ENCODE measurements around the gene PHEX.

The PHEX gene

GRCh38 chrX:21993265-21993664 is 38.9 kb upstream of the PHEX start:
- TF ChIP-seq CTCF (conservative IDR thresholded peaks at IDR 0.05; ENCODE audit: low read depth), result no peak
- ChIA-PET CTCF (no interaction called here), POLR2A (ENCODE audit: low non-redundant PET) (no interaction called here)
- no peak for DNase-seq (ENCODE audit: low spot score)
- H3K27ac ChIP-seq, result no peak overlapping the region

DNA sequence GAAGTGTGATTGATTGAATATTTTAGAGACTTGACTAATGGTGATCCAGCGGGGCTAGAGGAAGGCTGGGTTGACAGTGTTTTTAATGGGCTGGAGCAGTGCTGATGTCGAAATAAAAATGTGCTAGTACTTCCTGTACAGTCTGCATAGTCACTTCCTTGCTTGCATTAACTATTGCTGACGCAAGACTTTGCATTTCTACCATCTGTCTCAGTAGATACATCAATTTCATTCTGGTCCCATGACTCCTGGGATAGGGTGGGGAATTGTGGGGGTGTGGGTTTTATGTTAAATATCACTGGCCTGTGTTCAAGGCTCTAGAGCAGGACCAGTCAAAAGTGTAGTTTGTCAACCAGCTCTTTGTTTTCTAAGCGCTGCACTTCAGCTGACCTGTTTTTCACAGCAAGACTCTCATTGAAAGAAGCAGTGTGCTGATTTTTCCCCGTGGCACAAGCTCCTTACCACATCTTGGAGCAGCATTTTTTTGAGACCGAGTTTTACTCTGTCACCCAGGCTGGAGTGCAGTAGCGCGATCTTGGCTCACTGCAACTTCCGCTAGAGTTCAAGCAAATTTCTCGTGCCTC is 35.2 kb upstream of the PHEX start:
- DNase-seq (ENCODE audit: low spot score), result peak; percentile 36
- CTCF ChIA-PET, result no interaction called here
- peak overlapping the region; percentile 59 for H3K27ac ChIP-seq
- TF ChIP-seq CTCF (conservative IDR thresholded peaks at IDR 0.05; ENCODE audit: low read depth), result no peak
- POLR2A ChIA-PET (ENCODE audit: low non-redundant PET), result no interaction called here

GRCh38 chrX:21998037-21998436 is 34.1 kb upstream of the PHEX start:
- ChIA-PET CTCF (no interaction called here), POLR2A (ENCODE audit: low non-redundant PET) (no interaction called here)
- no peak for DNase-seq (ENCODE audit: low spot score)
- TF ChIP-seq CTCF (conservative IDR thresholded peaks at IDR 0.05; ENCODE audit: low read depth), result no peak
- H3K27ac ChIP-seq, result no peak overlapping the region

DNA sequence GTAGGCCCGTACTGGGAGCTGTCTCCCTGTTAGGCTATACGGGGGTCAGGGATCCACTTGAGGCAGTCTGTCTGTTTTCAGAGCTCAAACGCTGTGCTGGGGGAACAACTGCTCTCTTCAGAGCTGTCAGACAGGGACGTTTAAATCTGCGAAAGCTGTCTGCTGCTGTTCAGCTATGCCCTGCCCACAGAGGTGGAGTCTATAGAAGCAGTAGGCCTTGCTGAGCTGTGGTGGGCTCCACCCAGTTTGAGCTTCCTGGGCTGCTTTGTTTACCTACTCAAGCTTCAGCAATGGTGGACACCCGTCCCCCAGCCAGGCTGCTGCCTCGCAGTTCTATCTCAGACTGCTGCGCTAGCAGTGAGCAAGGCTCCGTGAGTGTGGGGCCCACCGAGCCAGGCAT is 27.3 kb upstream of the PHEX start:
- DNase-seq (ENCODE audit: low spot score), result no peak
- ChIA-PET POLR2A (ENCODE audit: low non-redundant PET) (no interaction called here), CTCF (no interaction called here)
- no peak for TF ChIP-seq CTCF (conservative IDR thresholded peaks at IDR 0.05; ENCODE audit: low read depth)
- H3K27ac ChIP-seq, result no peak overlapping the region

- TF ChIP-seq CTCF (conservative IDR thresholded peaks at IDR 0.05; ENCODE audit: low read depth), result no peak
- no peak overlapping the region for H3K27ac ChIP-seq
- ChIA-PET POLR2A (ENCODE audit: low non-redundant PET) (no interaction called here), CTCF (no interaction called here)
- no peak for DNase-seq (ENCODE audit: low spot score)
Measured at GRCh38 chrX:22012051-22012450, 20.1 kb upstream of the PHEX start.

- no peak for DNase-seq (ENCODE audit: low spot score)
- ChIA-PET POLR2A (ENCODE audit: low non-redundant PET) (no interaction called here), CTCF (no interaction called here)
- no peak for TF ChIP-seq CTCF (conservative IDR thresholded peaks at IDR 0.05; ENCODE audit: low read depth)
- no peak overlapping the region for H3K27ac ChIP-seq
Measured at GRCh38 chrX:22012931-22013330, 19.2 kb upstream of the PHEX start.
